Spinal cord (tissue), 10 donors: ENCODE measurements around the gene TFDP1. TPM values are rescaled to one million over a fixed set of nuclear protein-coding genes. Genes with fewer than 3 reads are reported as not detected.

ENCODE experiments used
- DNase-seq, 6 donors: peaks; one replicate each; pipeline versions ENCODE4 v3.0.0 to v3.0.0-alpha.2; 2013 to 2015; ENCODE audit warnings: low spot score in 6 of 6, low read depth in 4 of 6
- H3K27ac ChIP-seq: one replicate; pipeline ENCODE4 v1.5.1; 2013; ENCODE audit warnings: low read depth, low read length, control low read depth
- H3K27me3 ChIP-seq: one replicate; pipeline ENCODE4 v1.6.1; 2013; ENCODE audit warnings: low read length; ENCODE audit not compliant: control insufficient read depth, insufficient read depth
- H3K36me3 ChIP-seq: one replicate; pipeline ENCODE4 v1.6.1; 2013; ENCODE audit warnings: low read length; ENCODE audit not compliant: control insufficient read depth, insufficient read depth
- H3K4me1 ChIP-seq: one replicate; pipeline ENCODE4 v1.6.1; 2013; ENCODE audit warnings: low read length; ENCODE audit not compliant: control insufficient read depth, insufficient read depth
- H3K4me3 ChIP-seq: one replicate; pipeline ENCODE4 v1.5.1; 2013; ENCODE audit warnings: low read depth, low read length, control low read depth
- H3K9me3 ChIP-seq: one replicate; pipeline ENCODE4 v1.6.1; 2013; ENCODE audit warnings: low read length; ENCODE audit not compliant: control insufficient read depth, insufficient read depth
- WGBS: methylation state at CpG from one replicate; pipeline ENCODE4 v1.1.5; 2013; ENCODE audit warnings: missing lambda C conversion rate; ENCODE audit not compliant: insufficient coverage; 5-methylcytosine and 5-hydroxymethylcytosine counted together
- polyA plus RNA-seq, 2 donors: library from polyadenylated mRNA; unstranded; fragments of 120-200 nt; gene quantifications; one replicate each; pipeline ENCODE4 v1.2.1, GENCODE V29; 2013; ENCODE audit not compliant: insufficient read length in 2 of 2
- total RNA-seq, 2 donors: library from RNA; depleted of rRNA in 1 of 2; stranded (reverse); fragments of 120-200 nt in 1 of 2; fragments of >200 nt in 1 of 2; gene quantifications; one replicate each; pipeline versions ENCODE4 v1.2.3 to v1.2.4, GENCODE V29; 2013 to 2014
- donor health status: healthy.

Gene TFDP1
- total and polyA plus RNA-seq, 4 donors: 43.9 to 87.7 (median 63.8) TPM

DNA sequence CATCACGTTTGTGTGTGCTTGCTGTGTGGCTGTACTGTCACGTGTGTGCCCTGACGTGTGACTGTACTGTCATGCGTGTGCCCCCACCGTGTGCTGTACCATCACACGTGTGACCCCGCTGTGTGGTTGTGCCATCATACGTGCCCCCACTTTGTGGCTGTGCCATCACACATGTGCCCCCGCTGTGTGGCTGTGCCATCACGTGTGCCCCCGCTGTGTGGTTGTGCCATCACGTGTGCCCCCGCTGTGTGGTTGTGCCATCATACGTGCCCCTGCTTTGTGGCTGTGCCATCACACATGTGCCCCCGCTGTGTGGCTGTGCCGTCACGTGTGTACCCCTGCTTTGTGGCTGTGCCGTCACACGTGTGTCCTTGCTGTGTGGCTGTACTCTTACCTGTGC lies 25.7 kb downstream of the TFDP1 start:
- WGBS: 95% methylated on average over 16 of the region's 19 CpGs

DNA sequence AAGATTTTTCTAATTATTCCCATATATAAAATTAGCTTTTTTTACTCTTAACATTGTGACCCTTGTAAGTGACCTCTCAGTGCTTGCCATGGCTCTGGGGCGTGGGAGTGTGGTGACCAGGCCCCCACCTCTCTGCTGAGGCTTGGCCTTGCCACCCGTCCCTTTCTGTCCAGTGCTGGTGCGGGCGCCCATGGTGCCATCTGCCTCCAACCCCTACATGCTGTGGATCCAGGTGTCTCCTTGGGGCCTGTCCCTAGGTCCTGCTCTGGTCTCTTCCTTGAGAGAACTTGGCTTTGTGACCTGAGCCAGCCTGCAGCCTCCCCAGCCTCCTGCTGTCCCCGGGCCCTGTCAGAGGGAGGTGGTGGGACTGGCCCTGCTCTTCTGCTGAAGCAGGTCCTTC lies 27.4 kb downstream of the TFDP1 start:
- Histone ChIP-seq H3K9me3 (no peaks in the 10 kb centered on the region), H3K27ac (no peak overlapping the region), H3K4me3 (no peak overlapping the region), H3K36me3 (peaks cover 75% of the 10 kb centered on the region), H3K27me3 (no peaks in the 10 kb centered on the region), H3K4me1 (peaks cover 8% of the 10 kb centered on the region)
- no peak for DNase-seq
- 96% methylated on average over 5 of the region's 5 CpGs for WGBS

More for the DNA sequence above, 25.7 kb downstream of the TFDP1 start:
- no peaks in the 10 kb centered on the region for H3K27me3 ChIP-seq
- H3K27ac ChIP-seq: no peak overlapping the region
- peaks cover 82% of the 10 kb centered on the region for H3K36me3 ChIP-seq
- H3K4me1 ChIP-seq: peaks cover 4% of the 10 kb centered on the region
- no peak overlapping the region for H3K4me3 ChIP-seq
- DNase-seq: no peak
- no peaks in the 10 kb centered on the region for H3K9me3 ChIP-seq

DNA sequence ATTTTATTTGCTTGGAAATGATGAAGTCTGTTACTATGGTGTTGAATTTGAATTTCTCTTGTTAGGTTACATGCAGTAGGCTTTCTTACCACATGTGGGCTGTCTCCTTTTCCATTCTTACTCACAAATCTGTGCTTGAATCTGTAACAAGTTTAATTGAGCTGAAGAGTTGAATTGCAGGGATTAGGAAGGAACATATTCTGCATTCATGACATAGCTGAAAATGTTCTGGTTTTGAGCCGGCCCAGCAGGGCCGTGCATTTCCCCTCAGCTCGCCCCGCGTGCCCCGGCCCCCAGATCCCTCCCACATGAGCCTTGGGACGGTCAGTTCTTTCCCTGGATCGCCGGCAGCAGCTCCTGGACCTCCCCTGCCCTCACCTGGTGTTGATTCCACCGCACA lies 28.1 kb downstream of the TFDP1 start:
- no peak overlapping the region for H3K27ac ChIP-seq
- H3K4me1 ChIP-seq: peaks cover 14% of the 10 kb centered on the region
- H3K4me3 ChIP-seq: no peak overlapping the region
- no peaks in the 10 kb centered on the region for H3K27me3 ChIP-seq
- no peak for DNase-seq
- no peaks in the 10 kb centered on the region for H3K9me3 ChIP-seq
- H3K36me3 ChIP-seq: peaks cover 75% of the 10 kb centered on the region
- 84% methylated on average over 6 of the region's 10 CpGs for WGBS

- WGBS: 98% methylated on average over 12 of the region's 16 CpGs
- Histone ChIP-seq H3K36me3 (peaks cover 65% of the 10 kb centered on the region), H3K4me3 (no peak overlapping the region), H3K9me3 (no peaks in the 10 kb centered on the region), H3K27ac (no peak overlapping the region), H3K4me1 (peaks cover 14% of the 10 kb centered on the region), H3K27me3 (no peaks in the 10 kb centered on the region)
- no peak for DNase-seq
Measured at GRCh38 chr13:113613789-113614379, 29.3 kb downstream of the TFDP1 start.

DNA sequence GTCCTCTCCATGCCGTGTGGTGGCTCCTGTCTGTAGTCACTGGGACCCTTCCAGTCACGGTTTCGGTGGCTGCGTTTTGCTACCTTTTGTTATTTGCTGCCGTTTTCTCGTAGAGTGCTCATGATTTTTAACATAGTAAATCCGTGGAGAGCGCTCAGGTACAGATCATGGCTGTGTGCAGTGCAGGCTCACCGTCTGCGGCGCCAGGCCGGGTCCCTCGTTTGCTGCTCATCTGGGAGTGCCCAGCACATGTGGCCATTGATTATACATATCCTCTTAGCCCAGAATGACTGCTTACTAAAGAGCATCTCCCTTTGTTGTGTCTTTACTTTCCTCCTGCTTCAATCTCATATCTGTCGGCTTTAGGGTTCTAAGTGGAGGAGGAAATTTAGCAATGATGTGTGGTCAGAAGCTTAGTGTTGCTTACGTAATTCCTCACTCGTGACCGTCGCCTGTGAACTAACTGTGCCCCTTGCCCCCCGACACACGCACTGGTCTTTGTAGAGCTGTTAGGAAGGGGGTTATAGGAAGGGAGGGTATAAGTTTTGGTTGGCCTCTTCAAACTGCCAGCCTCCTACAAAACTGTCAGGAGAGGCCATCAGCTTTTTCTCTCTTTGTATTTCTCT lies 31.8 kb downstream of the TFDP1 start:
- peak overlapping the region; percentile 40 for H3K27ac ChIP-seq
- DNase-seq: no peak
- 83% methylated on average over 13 of the region's 20 CpGs for WGBS
- peaks cover 56% of the 10 kb centered on the region for H3K36me3 ChIP-seq
- no peaks in the 10 kb centered on the region for H3K9me3 ChIP-seq
- H3K27me3 ChIP-seq: no peaks in the 10 kb centered on the region
- H3K4me3 ChIP-seq: no peak overlapping the region
- H3K4me1 ChIP-seq: peaks cover 16% of the 10 kb centered on the region

DNA sequence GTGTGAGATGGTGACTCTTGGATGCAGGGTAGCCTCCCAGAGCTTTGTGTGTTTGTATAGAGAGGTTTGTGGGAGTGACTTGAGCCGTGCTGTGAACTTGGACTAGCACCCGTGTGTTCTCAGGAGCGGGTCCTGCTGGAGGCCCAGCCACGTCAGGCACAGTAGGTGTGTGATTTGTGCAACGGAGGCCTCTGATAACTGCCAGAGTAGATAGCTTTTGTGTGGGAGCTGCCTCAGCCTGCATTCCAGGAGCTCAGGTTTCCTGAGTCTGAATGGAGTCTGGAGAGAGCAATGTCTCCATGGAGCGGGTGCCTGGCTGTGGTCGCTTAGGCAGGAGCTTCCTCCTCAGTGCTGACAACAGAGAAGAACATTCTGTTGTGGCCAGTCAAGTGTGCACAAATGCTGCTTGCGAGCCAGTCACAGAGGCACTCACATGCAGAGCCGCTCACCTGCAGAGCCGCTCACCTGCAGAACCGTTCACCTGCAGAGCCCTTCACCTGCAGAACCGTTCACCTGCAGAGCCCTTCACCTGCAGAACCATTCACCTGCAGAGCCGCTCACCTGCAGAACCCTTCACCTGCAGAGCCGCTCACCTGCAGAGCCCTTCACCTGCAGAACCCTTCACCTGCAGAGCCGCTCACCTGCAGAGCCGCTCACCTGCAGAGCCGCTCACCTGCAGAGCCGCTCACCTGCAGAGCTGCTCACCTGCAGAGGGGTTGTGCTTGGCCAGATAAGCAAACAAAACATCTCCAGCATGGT lies 32.6 kb downstream of the TFDP1 start:
- Histone ChIP-seq H3K4me3 (no peak overlapping the region), H3K27ac (peak overlapping the region; percentile 40), H3K36me3 (peaks cover 49% of the 10 kb centered on the region), H3K4me1 (peaks cover 16% of the 10 kb centered on the region), H3K27me3 (no peaks in the 10 kb centered on the region), H3K9me3 (no peaks in the 10 kb centered on the region)
- DNase-seq: peak in 3 of 6 donors; percentile 7 to 27 (median 18)
- WGBS: 65% methylated on average over 18 of the region's 18 CpGs

GRCh38 chr13:113617961-113618360 lies 33.4 kb downstream of the TFDP1 start:
- no peak overlapping the region for H3K4me3 ChIP-seq
- peaks cover 16% of the 10 kb centered on the region for H3K4me1 ChIP-seq
- H3K27me3 ChIP-seq: no peaks in the 10 kb centered on the region
- H3K27ac ChIP-seq: no peak overlapping the region
- H3K36me3 ChIP-seq: peaks cover 46% of the 10 kb centered on the region
- H3K9me3 ChIP-seq: no peaks in the 10 kb centered on the region
- WGBS: 100% methylated on average over 3 of the region's 5 CpGs
- DNase-seq: no peak

DNA sequence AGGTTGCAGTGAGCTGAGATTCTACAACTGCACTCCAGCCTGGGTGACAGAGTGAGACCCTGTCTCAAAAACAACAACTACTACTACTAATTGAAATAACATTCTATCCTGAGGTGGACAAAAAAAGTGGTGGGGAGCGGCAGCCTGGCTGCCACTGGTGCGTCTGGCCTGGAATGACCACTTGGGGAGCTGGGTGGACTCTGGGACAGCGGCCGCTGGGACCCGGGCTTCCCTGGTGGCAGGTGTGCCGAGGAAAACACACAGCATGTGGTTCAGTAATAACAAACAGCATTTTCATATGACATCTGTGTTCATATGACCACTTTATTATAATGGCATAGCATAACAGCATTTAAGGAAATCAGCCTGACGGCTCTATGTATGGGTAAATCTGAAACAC lies 33.9 kb downstream of the TFDP1 start:
- Histone ChIP-seq H3K4me3 (no peak overlapping the region), H3K9me3 (no peaks in the 10 kb centered on the region), H3K4me1 (peaks cover 16% of the 10 kb centered on the region), H3K36me3 (peaks cover 49% of the 10 kb centered on the region), H3K27ac (no peak overlapping the region), H3K27me3 (no peaks in the 10 kb centered on the region)
- 86% methylated on average over 4 of the region's 7 CpGs for WGBS
- no peak for DNase-seq

- 92% methylated on average over 4 of the region's 15 CpGs for WGBS
- no peaks in the 10 kb centered on the region for H3K9me3 ChIP-seq
- DNase-seq: no peak
- H3K4me3 ChIP-seq: no peak overlapping the region
- peaks cover 16% of the 10 kb centered on the region for H3K4me1 ChIP-seq
- peaks cover 42% of the 10 kb centered on the region for H3K36me3 ChIP-seq
- H3K27ac ChIP-seq: no peak overlapping the region
- H3K27me3 ChIP-seq: no peaks in the 10 kb centered on the region
Measured at GRCh38 chr13:113620036-113620796, 35.7 kb downstream of the TFDP1 start.
